ENCODE results near the gene GRK4. TPM values are rescaled to one million over a fixed set of nuclear protein-coding genes. Genes with fewer than 3 reads are reported as not detected.

GRK4 gene
- total RNA-seq, 1 experiment from 2014 or later, result 3.7 TPM

DNA sequence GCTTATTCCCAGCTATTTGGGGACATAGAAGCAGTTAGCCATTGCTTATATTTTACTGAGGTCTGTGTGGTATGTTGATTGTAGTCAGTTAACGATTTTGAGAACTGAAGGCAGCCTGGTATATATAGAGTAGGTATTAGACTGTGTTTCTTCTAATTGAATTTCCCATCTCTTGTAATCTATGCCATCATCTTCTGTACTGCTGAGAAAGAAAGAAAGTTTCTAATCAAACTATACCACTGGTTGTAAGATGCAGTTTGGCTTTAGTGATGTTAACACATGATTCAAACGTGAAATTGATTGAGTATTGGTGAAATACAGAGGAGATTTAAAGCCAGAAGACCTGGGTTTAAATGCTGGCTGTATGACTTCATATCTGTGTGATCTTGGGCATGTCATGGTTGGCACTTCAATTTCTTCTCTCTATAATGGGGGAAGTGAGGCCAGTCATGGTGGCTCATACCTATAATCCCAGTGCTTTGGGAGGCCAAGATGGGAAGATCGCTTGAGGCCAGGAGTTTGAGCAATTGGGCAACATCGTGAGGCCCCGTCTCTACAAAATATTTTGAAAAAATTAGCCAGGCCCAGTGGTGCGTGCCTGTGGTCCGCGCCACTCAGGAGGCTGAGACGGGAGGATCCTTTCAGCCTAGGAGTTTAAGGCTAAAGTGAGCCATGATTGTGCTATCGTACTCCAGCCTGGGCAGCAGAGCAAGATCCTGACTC, 122.7 kb downstream of the GRK4 start:
- Histone ChIP-seq H3K27me3 (ENCODE audit: low read length) (no peaks in the 10 kb centered on the region), H3K4me2 (ENCODE audit: low read length) (no peak overlapping the region), H3K4me3 (ENCODE audit: low read length) (no peak overlapping the region), H3F3A (ENCODE audit: low read length, unreplicated experiment) (no peaks in the 10 kb centered on the region), H3K4me1 (ENCODE audit: insufficient read depth, low read length) (no peaks in the 10 kb centered on the region), H3K9me3 (ENCODE audit: low read length) (no peaks in the 10 kb centered on the region), H2AFZ (ENCODE audit: low read length) (no peak overlapping the region), H3K79me2 (ENCODE audit: low read length) (peaks cover 40% of the 10 kb centered on the region), H3K27ac (ENCODE audit: low read length) (no peak overlapping the region), H4K20me1 (ENCODE audit: low read length) (peaks cover 8% of the 10 kb centered on the region; the same call in 1 of the 2 replicates), H3K36me3 (ENCODE audit: low read depth, low read length) (no peaks in the 10 kb centered on the region), H3K9me2 (replicated peaks; ENCODE audit: low read length) (no peaks in the 10 kb centered on the region), H3K9ac (ENCODE audit: low read length) (no peak overlapping the region)
- CTCF ChIA-PET, result no interaction called here
- BruUV-seq (replicated peaks), result no TSS peak
- POLR2A ChIA-PET (ENCODE audit: unreplicated experiment), result no interaction called here
- intact Hi-C loops (cut with micrococcal nuclease), result no loop called here
- ATAC-seq (no peak), DNase-seq (no peak)
- TF ChIP-seq EZH2phosphoT487 (IDR thresholded peaks at IDR 0.05; ENCODE audit: borderline replicate concordance, low read length), result no peak
- no peak for TF ChIP-seq EZH2 (IDR thresholded peaks at IDR 0.05; ENCODE audit: low read length, unreplicated experiment)
- TF ChIP-seq, protein P1, sequence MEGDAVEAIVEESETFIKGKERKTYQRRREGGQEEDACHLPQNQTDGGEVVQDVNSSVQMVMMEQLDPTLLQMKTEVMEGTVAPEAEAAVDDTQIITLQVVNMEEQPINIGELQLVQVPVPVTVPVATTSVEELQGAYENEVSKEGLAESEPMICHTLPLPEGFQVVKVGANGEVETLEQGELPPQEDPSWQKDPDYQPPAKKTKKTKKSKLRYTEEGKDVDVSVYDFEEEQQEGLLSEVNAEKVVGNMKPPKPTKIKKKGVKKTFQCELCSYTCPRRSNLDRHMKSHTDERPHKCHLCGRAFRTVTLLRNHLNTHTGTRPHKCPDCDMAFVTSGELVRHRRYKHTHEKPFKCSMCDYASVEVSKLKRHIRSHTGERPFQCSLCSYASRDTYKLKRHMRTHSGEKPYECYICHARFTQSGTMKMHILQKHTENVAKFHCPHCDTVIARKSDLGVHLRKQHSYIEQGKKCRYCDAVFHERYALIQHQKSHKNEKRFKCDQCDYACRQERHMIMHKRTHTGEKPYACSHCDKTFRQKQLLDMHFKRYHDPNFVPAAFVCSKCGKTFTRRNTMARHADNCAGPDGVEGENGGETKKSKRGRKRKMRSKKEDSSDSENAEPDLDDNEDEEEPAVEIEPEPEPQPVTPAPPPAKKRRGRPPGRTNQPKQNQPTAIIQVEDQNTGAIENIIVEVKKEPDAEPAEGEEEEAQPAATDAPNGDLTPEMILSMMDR (conservative IDR thresholded peaks at IDR 0.05; ENCODE audit: low read depth, low read length), result no peak

DNA sequence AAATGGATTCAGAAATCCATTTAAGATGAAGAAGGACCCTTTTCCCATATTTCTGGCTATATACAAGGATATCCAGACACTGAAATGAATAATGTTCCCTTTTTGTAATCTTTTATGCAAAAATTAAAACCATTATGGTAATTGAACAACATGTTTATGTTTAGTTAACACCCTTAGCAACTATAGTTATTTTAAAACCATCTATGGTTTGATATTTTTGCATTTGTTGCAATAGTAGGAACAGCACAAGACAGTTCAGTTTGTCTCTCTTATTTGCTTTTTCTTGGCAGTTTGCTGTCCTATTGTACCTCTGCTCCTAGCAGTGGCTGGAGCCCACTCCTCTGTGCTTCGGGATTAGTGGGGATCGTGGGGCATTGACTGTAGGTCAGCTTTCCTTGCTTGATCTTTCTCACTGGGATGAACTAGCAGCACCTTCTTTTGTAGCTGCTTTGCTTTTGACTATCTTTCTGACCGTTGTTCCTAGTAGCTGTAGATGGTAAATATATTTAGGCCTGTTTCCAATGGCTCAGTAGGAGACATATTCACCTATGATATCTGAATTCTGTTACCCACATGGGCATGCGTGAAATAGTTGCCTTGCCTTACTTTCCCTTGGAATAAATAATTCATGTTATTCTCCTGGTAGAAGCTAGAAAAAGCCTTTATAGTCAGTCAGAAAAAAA, 123.9 kb downstream of the GRK4 start:
- DNase-seq, result no peak
- TF ChIP-seq EZH2 (IDR thresholded peaks at IDR 0.05; ENCODE audit: low read length, unreplicated experiment) (no peak), EZH2phosphoT487 (IDR thresholded peaks at IDR 0.05; ENCODE audit: borderline replicate concordance, low read length) (no peak)
- TF ChIP-seq, protein P1 (conservative IDR thresholded peaks at IDR 0.05; ENCODE audit: low read depth, low read length), result no peak
- no peaks in the 10 kb centered on the region for H3F3A ChIP-seq (ENCODE audit: low read length, unreplicated experiment)
- H3K4me1 ChIP-seq (ENCODE audit: insufficient read depth, low read length), result no peaks in the 10 kb centered on the region
- H3K27me3 ChIP-seq (ENCODE audit: low read length), result no peaks in the 10 kb centered on the region
- H2AFZ ChIP-seq (ENCODE audit: low read length), result no peak overlapping the region
- no peak for ATAC-seq
- no peak overlapping the region for H3K4me3 ChIP-seq (ENCODE audit: low read length)
- no peak overlapping the region for H3K9ac ChIP-seq (ENCODE audit: low read length)
- H3K79me2 ChIP-seq (ENCODE audit: low read length), result peaks cover 30% of the 10 kb centered on the region
- H3K9me2 ChIP-seq (replicated peaks; ENCODE audit: low read length), result no peaks in the 10 kb centered on the region
- intact Hi-C loops (cut with micrococcal nuclease), result no loop called here
- H3K27ac ChIP-seq (ENCODE audit: low read length), result no peak overlapping the region
- no peak overlapping the region for H3K4me2 ChIP-seq (ENCODE audit: low read length)
- POLR2A ChIA-PET (ENCODE audit: unreplicated experiment), result no interaction called here
- no TSS peak for BruUV-seq (replicated peaks)
- CTCF ChIA-PET, result no interaction called here
- H3K36me3 ChIP-seq (ENCODE audit: low read depth, low read length), result no peaks in the 10 kb centered on the region
- peaks cover 6% of the 10 kb centered on the region; the same call in 1 of the 2 replicates for H4K20me1 ChIP-seq (ENCODE audit: low read length)
- no peaks in the 10 kb centered on the region for H3K9me3 ChIP-seq (ENCODE audit: low read length)

Other genes starting within 250 kb of the GRK4 start
- 56.5 and 77.8 TPM in 2 replicates for gene TNIP2, start 207.2 kb upstream of the GRK4 start, total RNA-seq (2014; rRNA removed)
- gene SH3BP2, start 170.5 kb upstream of the GRK4 start, total RNA-seq (2014; rRNA removed), result 16.9 and 17.4 TPM in 2 replicates
- gene ADD1, start 119.7 kb upstream of the GRK4 start, total RNA-seq (2014; rRNA removed), result 118 and 124 TPM in 2 replicates
- 26.0 and 30.9 TPM in 2 replicates for gene NOP14, start 165 bp upstream of the GRK4 start, total RNA-seq (2014; rRNA removed)
- gene HTT-AS, start 111.0 kb downstream of the GRK4 start, total RNA-seq (2014; rRNA removed), result not detected in 2 replicates
- 18.4 and 36.3 TPM in 2 replicates for gene HTT, start 111.1 kb downstream of the GRK4 start, total RNA-seq (2014; rRNA removed)

Measured in PC-3 (cell line).